HUES48 (cell line): ENCODE data around the gene ZNF316.

Experiments
- H3K27ac ChIP-seq: one replicate; pipeline ENCODE4 v1.7.0; 2013; ENCODE audit warnings: low read depth, low read length, inconsistent platforms
- H3K27me3 ChIP-seq: 2 replicates; pipeline ENCODE4 v1.6.1; 2013; ENCODE audit warnings: mild to moderate bottlenecking, low read length; ENCODE audit not compliant: control insufficient read depth, insufficient read depth
- H3K36me3 ChIP-seq: 2 replicates; pipeline ENCODE4 v1.6.1; 2013; ENCODE audit warnings: low read length; ENCODE audit not compliant: control insufficient read depth, insufficient read depth
- H3K4me1 ChIP-seq: 2 replicates; pipeline ENCODE4 v1.6.1; 2013; ENCODE audit warnings: mild to moderate bottlenecking, low read length; ENCODE audit not compliant: control insufficient read depth, insufficient read depth
- H3K4me3 ChIP-seq: 2 replicates; pipeline ENCODE4 v1.5.1; 2013; ENCODE audit warnings: mild to moderate bottlenecking, low read depth, low read length
- H3K9ac ChIP-seq: 2 replicates; pipeline ENCODE4 v1.6.1; 2013; ENCODE audit warnings: mild to moderate bottlenecking, low read depth, low read length, moderate library complexity
- H3K9me3 ChIP-seq: 2 replicates; pipeline ENCODE4 v1.6.1; 2013; ENCODE audit warnings: low read length; ENCODE audit not compliant: control insufficient read depth, insufficient read depth

Gene ZNF316

DNA sequence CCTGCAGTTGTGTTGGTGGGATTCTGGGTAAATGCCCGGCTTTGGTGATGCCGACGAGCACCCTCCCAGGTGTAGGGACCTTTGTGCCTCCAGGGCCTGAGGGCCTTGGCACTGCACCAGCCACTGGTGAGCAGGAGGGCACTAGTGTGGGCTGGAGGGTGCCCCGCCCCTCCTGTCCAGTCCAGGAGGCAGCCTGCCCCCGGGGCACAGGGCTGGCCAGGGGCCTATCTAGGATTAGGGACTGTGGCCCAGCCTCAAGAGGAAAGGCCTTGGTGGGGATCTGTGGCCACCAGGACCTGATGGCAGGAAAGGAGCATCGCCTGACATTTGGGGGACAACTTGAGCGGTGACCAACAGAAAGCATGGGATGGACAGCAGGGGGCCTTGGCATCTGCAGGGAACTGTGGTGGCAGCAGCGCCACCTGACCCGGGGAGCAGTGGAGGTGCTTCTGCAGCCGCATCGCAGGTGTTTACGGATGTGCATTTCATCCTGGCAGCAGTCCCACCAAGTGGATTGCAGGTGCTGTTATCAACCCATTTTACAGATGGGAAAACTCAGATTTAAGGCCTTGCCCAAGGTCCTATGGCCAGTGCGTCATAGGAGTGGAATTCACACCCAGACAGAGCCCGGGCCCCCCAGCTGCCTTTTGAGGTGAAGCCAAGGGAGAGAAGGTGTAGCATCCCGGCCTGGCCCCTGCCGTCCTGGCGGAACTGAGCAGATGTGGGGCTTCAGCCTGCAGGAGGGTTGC is 11.1 kb downstream of the ZNF316 start:
- no peak overlapping the region for H3K4me3 ChIP-seq
- H3K4me1 ChIP-seq = no peaks in the 10 kb centered on the region
- no peaks in the 10 kb centered on the region for H3K27me3 ChIP-seq
- no peak overlapping the region for H3K27ac ChIP-seq
- H3K9me3 ChIP-seq = no peaks in the 10 kb centered on the region
- H3K36me3 ChIP-seq = peaks cover 26% of the 10 kb centered on the region
- H3K9ac ChIP-seq = no peak overlapping the region

- no peak overlapping the region for H3K27ac ChIP-seq
- peaks cover 23% of the 10 kb centered on the region for H3K36me3 ChIP-seq
- no peak overlapping the region for H3K4me3 ChIP-seq
- no peak overlapping the region for H3K9ac ChIP-seq
- no peaks in the 10 kb centered on the region for H3K9me3 ChIP-seq
- no peaks in the 10 kb centered on the region for H3K27me3 ChIP-seq
- no peaks in the 10 kb centered on the region for H3K4me1 ChIP-seq
Measured at GRCh38 chr7:6648815-6649104, 11.6 kb downstream of the ZNF316 start.

DNA sequence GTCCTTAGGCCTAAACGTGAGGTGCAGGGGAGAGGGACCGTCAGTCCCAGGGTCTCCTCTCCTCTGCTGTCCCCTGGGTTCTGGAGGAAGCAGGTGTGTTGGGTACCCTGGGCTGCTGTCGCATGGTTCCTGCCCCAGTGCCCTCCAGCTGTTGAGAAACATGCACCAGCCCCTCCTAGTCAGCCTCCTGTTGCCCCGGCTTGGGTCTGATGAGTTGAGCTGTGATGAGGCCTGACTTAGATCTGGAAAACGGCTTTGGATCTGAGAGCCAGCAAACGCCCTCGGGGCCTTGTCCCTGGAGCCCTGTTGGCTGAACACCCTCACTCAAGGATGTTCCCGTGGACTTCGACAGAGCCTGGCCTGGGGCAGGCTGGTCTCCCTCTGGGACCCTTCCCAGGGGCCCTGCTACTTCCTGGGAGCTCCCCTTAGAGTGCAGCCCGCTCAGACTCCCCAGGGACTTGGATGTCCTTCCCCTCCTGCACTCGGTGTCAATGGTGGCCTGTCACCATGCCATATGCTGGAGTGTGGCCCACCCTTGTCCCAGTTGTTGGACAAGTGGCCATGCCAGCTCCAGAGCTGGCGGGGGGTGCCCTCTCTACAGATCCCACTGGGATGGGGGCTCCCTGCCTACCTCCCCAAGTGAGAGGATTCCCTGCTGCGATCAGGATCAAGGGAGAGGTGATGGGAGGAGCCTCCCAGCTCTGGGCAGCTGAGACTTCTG is 12.3 kb downstream of the ZNF316 start:
- no peak overlapping the region for H3K27ac ChIP-seq
- H3K27me3 ChIP-seq = no peaks in the 10 kb centered on the region; the same call in 1 of the 2 replicates
- no peaks in the 10 kb centered on the region for H3K4me1 ChIP-seq
- H3K9ac ChIP-seq = no peak overlapping the region
- no peaks in the 10 kb centered on the region for H3K9me3 ChIP-seq
- H3K4me3 ChIP-seq = no peak overlapping the region
- H3K36me3 ChIP-seq = peaks cover 19% of the 10 kb centered on the region

- no peaks in the 10 kb centered on the region; the same call in 1 of the 2 replicates for H3K27me3 ChIP-seq
- peaks cover 12% of the 10 kb centered on the region for H3K36me3 ChIP-seq
- no peak overlapping the region for H3K27ac ChIP-seq
- no peaks in the 10 kb centered on the region for H3K9me3 ChIP-seq
- H3K4me3 ChIP-seq = no peak overlapping the region
- no peaks in the 10 kb centered on the region for H3K4me1 ChIP-seq
- H3K9ac ChIP-seq = no peak overlapping the region
Measured at GRCh38 chr7:6650086-6650485, 13.0 kb downstream of the ZNF316 start.

GRCh38 chr7:6650521-6651011 is 13.4 kb downstream of the ZNF316 start:
- H3K9ac ChIP-seq = no peak overlapping the region
- no peaks in the 10 kb centered on the region for H3K9me3 ChIP-seq
- H3K27ac ChIP-seq = no peak overlapping the region
- H3K36me3 ChIP-seq = peaks cover 12% of the 10 kb centered on the region
- no peak overlapping the region for H3K4me3 ChIP-seq
- H3K4me1 ChIP-seq = no peaks in the 10 kb centered on the region
- H3K27me3 ChIP-seq = no peaks in the 10 kb centered on the region; the same call in 1 of the 2 replicates

DNA sequence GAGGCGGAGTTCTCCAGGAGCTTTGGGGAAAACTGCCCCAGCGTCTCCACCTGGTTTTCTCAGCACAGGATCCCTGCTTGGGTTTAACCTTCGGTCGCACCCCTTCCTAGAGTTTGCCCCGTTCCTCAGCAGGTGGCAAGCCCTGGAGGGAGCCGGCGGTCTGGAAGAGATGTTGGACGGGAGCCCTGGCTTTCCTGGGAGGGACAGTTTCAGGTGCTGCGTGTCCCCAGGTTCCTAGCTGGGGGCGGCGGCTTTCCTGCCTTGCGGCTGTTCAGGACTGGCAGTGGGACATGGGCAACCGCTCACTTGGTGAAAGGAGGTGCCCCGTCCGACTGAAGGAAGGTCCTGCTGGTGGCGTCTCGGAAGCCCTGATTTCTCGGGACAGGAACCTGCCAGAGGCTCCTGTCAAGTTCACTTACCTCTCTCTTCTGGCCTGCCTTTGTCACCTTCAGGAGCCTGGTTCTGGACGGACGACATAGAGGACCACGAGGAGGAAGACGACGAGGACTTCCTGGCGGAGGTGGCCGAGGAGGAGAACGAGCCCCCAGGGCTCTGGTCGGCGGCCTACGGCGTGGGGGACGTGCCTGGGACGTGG is 14.8 kb downstream of the ZNF316 start:
- no peaks in the 10 kb centered on the region; the same call in 1 of the 2 replicates for H3K27me3 ChIP-seq
- H3K36me3 ChIP-seq = peaks cover 12% of the 10 kb centered on the region
- no peaks in the 10 kb centered on the region for H3K9me3 ChIP-seq

DNA sequence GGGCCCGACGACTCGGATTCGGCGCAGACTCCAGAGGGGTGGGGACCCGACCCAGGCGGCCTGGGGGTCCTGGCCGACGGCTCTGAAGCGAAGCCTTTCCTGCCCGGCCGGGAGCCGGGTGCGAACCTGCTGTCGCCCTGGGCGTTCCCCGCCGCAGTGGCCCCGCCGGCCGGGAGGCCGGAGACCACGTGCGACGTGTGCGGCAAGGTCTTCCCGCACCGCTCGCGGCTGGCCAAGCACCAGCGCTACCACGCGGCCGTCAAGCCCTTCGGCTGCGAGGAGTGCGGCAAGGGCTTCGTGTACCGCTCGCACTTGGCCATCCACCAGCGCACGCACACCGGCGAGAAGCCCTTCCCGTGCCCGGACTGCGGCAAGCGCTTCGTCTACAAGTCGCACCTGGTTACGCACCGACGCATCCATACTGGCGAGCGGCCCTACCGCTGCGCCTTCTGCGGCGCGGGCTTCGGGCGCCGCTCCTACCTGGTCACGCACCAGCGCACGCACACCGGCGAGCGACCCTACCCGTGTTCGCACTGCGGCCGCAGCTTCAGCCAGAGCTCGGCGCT is 15.4 kb downstream of the ZNF316 start:
- H3K9ac ChIP-seq = no peak overlapping the region
- peaks cover 12% of the 10 kb centered on the region for H3K36me3 ChIP-seq
- no peak overlapping the region for H3K4me3 ChIP-seq
- H3K9me3 ChIP-seq = no peaks in the 10 kb centered on the region
- no peaks in the 10 kb centered on the region for H3K4me1 ChIP-seq
- no peaks in the 10 kb centered on the region; the same call in 1 of the 2 replicates for H3K27me3 ChIP-seq
- no peak overlapping the region for H3K27ac ChIP-seq

More for the DNA sequence above, 14.8 kb downstream of the ZNF316 start:
- Histone ChIP-seq H3K9ac (no peak overlapping the region), H3K27ac (no peak overlapping the region), H3K4me3 (no peak overlapping the region), H3K4me1 (no peaks in the 10 kb centered on the region)

DNA sequence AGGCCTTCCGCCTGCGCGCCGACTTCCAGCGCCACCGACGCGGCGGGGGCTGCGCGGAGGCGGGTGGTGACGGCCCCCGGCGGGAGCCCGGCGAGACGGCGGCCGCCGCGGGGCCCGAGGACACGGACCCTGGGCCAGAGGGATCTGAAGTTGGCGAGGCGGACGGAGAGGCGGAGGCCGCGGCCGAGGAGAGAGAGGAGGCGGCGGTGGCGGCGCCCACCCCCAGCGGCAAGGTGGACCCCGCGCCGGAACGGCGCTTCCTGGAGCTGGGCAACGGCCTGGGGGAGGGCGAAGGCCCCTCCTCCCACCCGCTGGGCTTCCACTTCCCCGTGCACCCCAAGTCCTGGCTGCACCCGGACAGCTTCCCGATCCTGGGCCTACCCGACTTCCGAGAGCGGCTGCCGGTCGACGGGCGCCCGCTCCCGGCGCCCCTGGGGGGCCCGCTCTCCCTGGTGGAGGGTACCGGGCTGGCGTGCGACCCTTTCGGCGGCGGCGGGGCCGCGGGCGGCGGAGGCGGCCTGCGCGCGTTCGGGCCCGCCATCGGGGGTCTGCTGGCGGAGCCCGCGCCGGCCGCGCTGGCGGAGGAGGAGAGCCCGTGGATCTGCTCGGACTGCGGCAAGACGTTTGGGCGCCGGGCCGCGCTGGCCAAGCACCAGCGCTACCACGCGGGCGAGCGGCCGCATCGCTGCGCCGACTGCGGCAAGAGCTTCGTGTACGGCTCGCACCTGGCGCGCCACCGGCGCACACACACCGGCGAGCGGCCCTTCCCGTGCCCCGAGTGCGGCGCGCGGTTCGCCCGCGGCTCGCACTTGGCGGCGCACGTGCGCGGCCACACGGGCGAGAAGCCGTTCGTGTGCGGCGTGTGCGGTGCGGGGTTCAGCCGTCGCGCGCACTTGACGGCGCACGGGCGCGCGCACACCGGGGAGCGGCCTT is 16.2 kb downstream of the ZNF316 start:
- Histone ChIP-seq H3K4me3 (no peak overlapping the region), H3K36me3 (peaks cover 12% of the 10 kb centered on the region), H3K4me1 (no peaks in the 10 kb centered on the region), H3K27me3 (no peaks in the 10 kb centered on the region; the same call in 1 of the 2 replicates), H3K27ac (no peak overlapping the region), H3K9me3 (no peaks in the 10 kb centered on the region), H3K9ac (no peak overlapping the region)

- Histone ChIP-seq H3K9me3 (no peaks in the 10 kb centered on the region), H3K27me3 (no peaks in the 10 kb centered on the region; the same call in 1 of the 2 replicates), H3K9ac (no peak overlapping the region), H3K4me3 (no peak overlapping the region), H3K4me1 (no peaks in the 10 kb centered on the region), H3K36me3 (peaks cover 12% of the 10 kb centered on the region), H3K27ac (no peak overlapping the region)
Measured at GRCh38 chr7:6654113-6654841, 17.2 kb downstream of the ZNF316 start.
